GM18951 (cell line): ENCODE measurements around the gene EXOG.

Source experiments
- POLR2A ChIP-seq: IDR thresholded peaks from 4 replicates; pipeline ENCODE4 v1.6.1; 2011; ENCODE audit warnings: mild to moderate bottlenecking; ENCODE audit not compliant: insufficient read length, insufficient read depth; ENCODE audit errors: extremely low read depth
- in situ Hi-C: fragments of 300-500 bp; cut with MboI; formaldehyde crosslinking; loops from one replicate; pipeline ENCODE4 v1.12.0; 2022; ENCODE audit warnings: low sequenced_read_pairs, mixed read lengths, inconsistent platforms; ENCODE audit not compliant: unreplicated experiment

Gene EXOG

DNA sequence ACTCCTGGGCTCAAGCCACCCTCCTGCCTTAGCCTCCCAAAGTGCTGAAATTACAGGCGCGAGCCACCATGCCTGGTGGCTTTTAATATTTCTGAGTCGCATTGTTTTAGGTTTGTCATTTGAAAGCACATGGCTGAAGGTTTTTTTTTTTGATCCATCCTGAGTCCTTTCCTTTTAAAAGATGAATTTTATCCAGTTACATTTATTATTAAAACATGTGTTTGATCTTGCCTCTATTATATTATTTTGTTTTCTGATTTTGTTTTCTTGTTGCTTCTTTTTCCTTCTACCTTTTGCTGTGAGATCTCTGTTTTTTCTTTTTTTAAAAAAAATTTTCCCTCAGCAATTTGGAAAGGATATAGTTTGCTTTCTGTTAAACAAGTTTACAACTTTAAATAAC lies 77.0 kb downstream of the EXOG start:
- in situ Hi-C loops = no loop called here
- TF ChIP-seq POLR2A = no peak

DNA sequence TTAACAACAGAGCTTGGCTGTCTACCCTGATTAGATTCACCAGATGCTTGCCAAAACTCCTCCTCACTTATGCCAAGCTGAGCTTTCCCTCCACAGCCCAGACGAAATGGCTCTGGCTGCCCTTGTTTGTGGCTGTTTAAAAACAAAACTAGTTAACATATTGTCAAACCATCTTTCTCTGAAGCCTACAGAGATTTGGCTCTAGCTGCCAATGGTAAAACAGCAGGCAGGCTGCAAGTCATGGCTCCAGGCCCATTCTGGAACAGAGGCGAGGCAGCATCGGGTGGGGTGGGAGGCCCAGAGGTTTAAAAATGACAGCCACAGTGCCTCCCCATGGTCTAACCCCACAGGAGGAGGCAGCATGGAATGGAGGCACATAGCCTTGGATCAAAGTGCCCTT lies 77.4 kb downstream of the EXOG start:
- in situ Hi-C loops = no loop called here
- no peak for TF ChIP-seq POLR2A

DNA sequence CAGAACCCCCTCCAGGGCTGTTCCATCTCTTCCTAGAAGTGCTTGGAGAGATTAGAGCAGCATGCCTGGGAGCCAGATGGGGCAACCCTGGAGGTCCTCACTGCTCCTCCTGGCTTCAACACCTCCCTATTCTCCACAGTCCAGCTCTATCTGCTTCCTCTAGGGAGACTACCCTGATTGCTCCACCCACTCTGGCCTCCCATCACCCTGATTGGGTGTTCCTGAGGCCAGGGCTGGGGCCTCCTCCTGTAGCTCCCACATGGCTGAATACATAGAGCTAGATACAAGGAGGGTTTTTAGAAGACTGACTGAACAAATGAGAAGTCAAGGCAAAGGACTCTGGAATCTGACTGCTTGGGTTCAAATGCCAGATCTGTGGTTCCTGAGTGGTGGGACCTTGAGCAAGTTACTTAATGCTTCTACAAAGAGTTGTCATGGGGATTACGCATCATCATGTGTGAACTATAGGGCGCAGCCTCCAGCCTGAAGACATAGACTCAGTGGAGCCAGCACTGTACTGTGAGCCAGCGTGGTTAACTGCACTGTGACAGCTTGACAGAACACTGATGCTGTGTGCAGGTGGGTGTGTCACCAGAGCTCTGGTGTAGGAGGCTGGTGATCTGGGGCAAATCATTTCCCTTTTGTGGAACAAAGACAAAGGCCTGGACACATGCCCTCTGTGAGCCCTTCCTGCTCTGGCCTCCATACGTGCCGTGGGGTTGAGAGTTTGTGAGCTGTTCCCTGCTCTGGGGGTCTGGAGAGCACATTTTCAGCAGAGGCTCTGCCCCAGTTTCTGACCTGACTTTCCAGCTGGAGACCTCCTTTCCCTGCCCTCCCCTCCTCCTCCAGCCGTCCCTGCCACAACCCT lies 78.5 kb downstream of the EXOG start:
- TF ChIP-seq POLR2A = no peak
- in situ Hi-C loops = no loop called here

- in situ Hi-C loops = no loop called here
- no peak for TF ChIP-seq POLR2A
These were observed 79.2 kb downstream of the EXOG start for GRCh38 chr3:38575279-38575843.
